ENCODE data around the gene HOXB3.

Gene HOXB3

GRCh38 chr17:48586355-48587258 lies 3.4 kb downstream of the HOXB3 start:
- DNase-seq (ENCODE audit: low read depth), result no peak

- no peak for DNase-seq (ENCODE audit: low read depth)
Observed at GRCh38 chr17:48584223-48584741, 5.8 kb downstream of the HOXB3 start.

GRCh38 chr17:48583708-48584222 lies 6.3 kb downstream of the HOXB3 start:
- no peak for DNase-seq (ENCODE audit: low read depth)

GRCh38 chr17:48582750-48583069 lies 7.3 kb downstream of the HOXB3 start:
- no peak for DNase-seq (ENCODE audit: low read depth)

GRCh38 chr17:48579760-48580554 lies 10.1 kb downstream of the HOXB3 start:
- no peak for DNase-seq (ENCODE audit: low read depth)

- DNase-seq (ENCODE audit: low read depth), result no peak
Observed at GRCh38 chr17:48579471-48579759, 10.6 kb downstream of the HOXB3 start.

- no peak for DNase-seq (ENCODE audit: low read depth)
Observed at GRCh38 chr17:48578616-48579470, 11.2 kb downstream of the HOXB3 start.

GRCh38 chr17:48577946-48578615 lies 12.0 kb downstream of the HOXB3 start, which contains the start of gene HOXB4:
Gene HOXB4, minus strand, starts transcription at chr17:48578350. Its CDS starts 31 bp downstream, at chr17:48578319.
- DNase-seq (ENCODE audit: low read depth), result peak; percentile 64

- no peak for DNase-seq (ENCODE audit: low read depth)
Observed at GRCh38 chr17:48577330-48577945, 12.6 kb downstream of the HOXB3 start.

GRCh38 chr17:48576479-48577309 lies 13.3 kb downstream of the HOXB3 start:
- no peak for DNase-seq (ENCODE audit: low read depth)

GRCh38 chr17:48575673-48576478 lies 14.2 kb downstream of the HOXB3 start:
- no peak for DNase-seq (ENCODE audit: low read depth)

- DNase-seq (ENCODE audit: low read depth), result no peak
Observed at GRCh38 chr17:48575066-48575582, 14.9 kb downstream of the HOXB3 start.

- no peak for DNase-seq (ENCODE audit: low read depth)
Observed at GRCh38 chr17:48574505-48575065, 15.5 kb downstream of the HOXB3 start.

- DNase-seq (ENCODE audit: low read depth), result no peak
Observed at GRCh38 chr17:48571826-48572417, 18.1 kb downstream of the HOXB3 start.

GRCh38 chr17:48571024-48571818 lies 18.8 kb downstream of the HOXB3 start:
- no peak for DNase-seq (ENCODE audit: low read depth)

GRCh38 chr17:48570325-48571023 lies 19.6 kb downstream of the HOXB3 start:
- DNase-seq (ENCODE audit: low read depth), result no peak
